Bone marrow (tissue), 2 donors: Measurements from ENCODE around the gene SGCG.
"Not testable (repeated sequence)": the region's sequence is repeated elsewhere in the genome, so short reads cannot be mapped to it uniquely, and the experiment has no call there.

ENCODE experiments used
- DNase-seq, 2 donors: peaks; one replicate each; lab custom pipeline; 2025; lab: John Stamatoyannopoulos, UW

Gene SGCG

GRCh38 chr13:23180711-23181110 is at the start of gene SGCG:
Gene SGCG, plus strand, starts transcription at chr13:23180979. Its CDS starts 22,716 bp downstream, at chr13:23203695.
- no peak for DNase-seq

- DNase-seq: no peak
These were observed 46.2 kb upstream of the SGCG start for GRCh38 chr13:23134542-23134941.

GRCh38 chr13:23140492-23140891 is 40.3 kb upstream of the SGCG start:
- no peak for DNase-seq

GRCh38 chr13:23141964-23142363 is 38.8 kb upstream of the SGCG start:
- DNase-seq: no peak

- DNase-seq: not testable (repeated sequence)
These were observed 38.2 kb upstream of the SGCG start for GRCh38 chr13:23142607-23143006.

- no peak for DNase-seq
These were observed 36.3 kb upstream of the SGCG start for GRCh38 chr13:23144431-23144830.

GRCh38 chr13:23146006-23146405 is 34.8 kb upstream of the SGCG start:
- no peak for DNase-seq

- no peak for DNase-seq
These were observed 33.8 kb upstream of the SGCG start for GRCh38 chr13:23146811-23147625.

GRCh38 chr13:23147827-23148226 is 33.0 kb upstream of the SGCG start:
- DNase-seq: no peak

GRCh38 chr13:23157781-23158180 is 23.0 kb upstream of the SGCG start:
- no peak for DNase-seq

GRCh38 chr13:23159205-23159759 is 21.5 kb upstream of the SGCG start:
- DNase-seq: no peak

- no peak for DNase-seq
These were observed 20.8 kb upstream of the SGCG start for GRCh38 chr13:23159760-23160637.

GRCh38 chr13:23160638-23161480 is 19.9 kb upstream of the SGCG start:
- DNase-seq: no peak

- no peak for DNase-seq
These were observed 19.3 kb upstream of the SGCG start for GRCh38 chr13:23161481-23161825.

- no peak for DNase-seq
These were observed 4.9 kb upstream of the SGCG start for GRCh38 chr13:23175920-23176319.

GRCh38 chr13:23182142-23182541 is 1.4 kb downstream of the SGCG start:
- DNase-seq: no peak

GRCh38 chr13:23183292-23183691 is 2.5 kb downstream of the SGCG start:
- DNase-seq: no peak

- DNase-seq: no peak
These were observed 4.8 kb downstream of the SGCG start for GRCh38 chr13:23185542-23185941.

- DNase-seq: no peak
These were observed 21.1 kb downstream of the SGCG start for GRCh38 chr13:23201870-23202269.

GRCh38 chr13:23202383-23202782 is 21.6 kb downstream of the SGCG start:
- no peak for DNase-seq

- DNase-seq: no peak
These were observed 22.7 kb downstream of the SGCG start for GRCh38 chr13:23203516-23203915.

GRCh38 chr13:23205807-23206206 is 25.0 kb downstream of the SGCG start:
- DNase-seq: no peak
